Esophagus (tissue), 2 donors: ENCODE data around the gene VASH2. TPM values are rescaled to one million over a fixed set of nuclear protein-coding genes. Genes with fewer than 3 reads are reported as not detected.
"Not testable (repeated sequence)": the region's sequence is repeated elsewhere in the genome, so short reads cannot be mapped to it uniquely, and the experiment has no call there.

Experiments
- H3K27ac ChIP-seq, 2 donors: one replicate each; pipeline ENCODE4 v1.5.1; 2013; ENCODE audit warnings: low read depth in 2 of 2, mild to moderate bottlenecking in 2 of 2, inconsistent platforms in 1 of 2, low read length in 1 of 2, moderate library complexity in 1 of 2
- H3K27me3 ChIP-seq, 2 donors: one replicate each; pipeline ENCODE4 v1.6.1; 2013; ENCODE audit warnings: low read length in 2 of 2, control low read depth in 1 of 2, mild to moderate bottlenecking in 1 of 2; ENCODE audit not compliant: insufficient read depth in 2 of 2, control insufficient read depth in 1 of 2
- H3K36me3 ChIP-seq, 2 donors: one replicate each; pipeline ENCODE4 v1.6.1; 2013; ENCODE audit warnings: low read length in 1 of 2; ENCODE audit not compliant: control insufficient read depth in 2 of 2, insufficient read depth in 2 of 2
- H3K4me1 ChIP-seq, 2 donors: one replicate each; pipeline ENCODE4 v1.6.1; 2013; ENCODE audit warnings: low read length in 1 of 2; ENCODE audit not compliant: control insufficient read depth in 2 of 2, insufficient read depth in 2 of 2
- H3K4me3 ChIP-seq, 2 donors: one replicate each; pipeline ENCODE4 v1.5.1; 2013; ENCODE audit warnings: low read length in 2 of 2, mild to moderate bottlenecking in 2 of 2, low read depth in 1 of 2, moderate library complexity in 1 of 2
- H3K9me3 ChIP-seq, 2 donors: one replicate each; pipeline ENCODE4 v1.6.1; 2013; ENCODE audit warnings: mild to moderate bottlenecking in 2 of 2, low read depth in 1 of 2, low read length in 1 of 2, moderate library complexity in 1 of 2; ENCODE audit not compliant: control insufficient read depth in 2 of 2, insufficient read depth in 1 of 2
- WGBS, 2 donors: extraction: QIAGEN DNeasy Blood & Tissue Kit; methylation state at CpG; one replicate each; pipeline ENCODE4 v1.1.7; 2013; 5-methylcytosine and 5-hydroxymethylcytosine counted together
- polyA plus RNA-seq, 2 donors: library from polyadenylated mRNA; stranded (reverse); fragments of 200-250 nt; gene quantifications; one replicate each; pipeline ENCODE4 v1.2.3, GENCODE V29; 2013
- donor health status: healthy with polysubstance abuse.
- donor health status: Bipolar disorder and iron deficiency.

Gene VASH2
- polyA plus RNA-seq, 2 donors = 0.24 to 0.33 TPM

GRCh38 chr1:212983482-212983881, 33.1 kb downstream of the VASH2 start:
- H3K4me3 ChIP-seq = no peak overlapping the region
- WGBS, 2 donors = 91 to 93% methylated on average over 3 of the region's 3 CpGs
- H3K27ac ChIP-seq = no peak overlapping the region
- peaks cover 2 to 12% of the 10 kb centered on the region in 2 donors for H3K4me1 ChIP-seq
- H3K36me3 ChIP-seq = no peaks in the 10 kb centered on the region
- no peaks in the 10 kb centered on the region for H3K9me3 ChIP-seq
- no peaks in the 10 kb centered on the region for H3K27me3 ChIP-seq

- no peak overlapping the region for H3K27ac ChIP-seq
- no peaks in the 10 kb centered on the region for H3K27me3 ChIP-seq
- no peak overlapping the region for H3K4me3 ChIP-seq
- H3K4me1 ChIP-seq = peaks cover 2 to 12% of the 10 kb centered on the region in 2 donors
- 88 to 96% methylated on average over 6 of the region's 6 CpGs for WGBS, 2 donors
- H3K36me3 ChIP-seq = no peaks in the 10 kb centered on the region
- no peaks in the 10 kb centered on the region for H3K9me3 ChIP-seq
Observed at GRCh38 chr1:212984522-212985291, 34.4 kb downstream of the VASH2 start.

GRCh38 chr1:212986551-212986950, 36.2 kb downstream of the VASH2 start:
- 89 to 90% methylated on average over 2 of the region's 2 CpGs for WGBS, 2 donors
- Histone ChIP-seq H3K27me3 (no peaks in the 10 kb centered on the region), H3K4me3 (no peak overlapping the region), H3K27ac (no peak overlapping the region), H3K4me1 (peaks cover 0 to 5% of the 10 kb centered on the region in 2 donors), H3K9me3 (no peaks in the 10 kb centered on the region), H3K36me3 (no peaks in the 10 kb centered on the region)

GRCh38 chr1:212987702-212988322, 37.5 kb downstream of the VASH2 start:
- no peaks in the 10 kb centered on the region for H3K4me1 ChIP-seq
- no peaks in the 10 kb centered on the region for H3K9me3 ChIP-seq
- H3K4me3 ChIP-seq = no peak overlapping the region
- H3K27me3 ChIP-seq = no peaks in the 10 kb centered on the region
- H3K36me3 ChIP-seq = no peaks in the 10 kb centered on the region
- 37 to 42% methylated on average over 6 of the region's 6 CpGs for WGBS, 2 donors
- H3K27ac ChIP-seq = no peak overlapping the region

- H3K36me3 ChIP-seq = no peaks in the 10 kb centered on the region
- H3K4me1 ChIP-seq = no peaks in the 10 kb centered on the region
- H3K4me3 ChIP-seq = no peak overlapping the region
- H3K27me3 ChIP-seq = no peaks in the 10 kb centered on the region
- 44 to 50% methylated on average over 1 of the region's 1 CpG for WGBS, 2 donors
- no peak overlapping the region for H3K27ac ChIP-seq
- H3K9me3 ChIP-seq = no peaks in the 10 kb centered on the region
Observed at GRCh38 chr1:212990276-212990675, 39.9 kb downstream of the VASH2 start.

GRCh38 chr1:212993960-212994359, 43.6 kb downstream of the VASH2 start:
- H3K27ac ChIP-seq, H3K36me3 ChIP-seq, H3K9me3 ChIP-seq, H3K4me1 ChIP-seq, H3K4me3 ChIP-seq, H3K27me3 ChIP-seq: not testable (repeated sequence)
- WGBS, 2 donors = 93 to 95% methylated on average over 8 of the region's 8 CpGs

- no peaks in the 10 kb centered on the region for H3K9me3 ChIP-seq
- 74 to 78% methylated on average over 3 of the region's 3 CpGs for WGBS, 2 donors
- H3K4me3 ChIP-seq = no peak overlapping the region
- H3K27me3 ChIP-seq = no peaks in the 10 kb centered on the region
- no peaks in the 10 kb centered on the region for H3K4me1 ChIP-seq
- H3K36me3 ChIP-seq = peaks cover under 1 to 2% of the 10 kb centered on the region in 2 donors
- no peak overlapping the region for H3K27ac ChIP-seq
Observed at GRCh38 chr1:212994926-212995325, 44.6 kb downstream of the VASH2 start.

GRCh38 chr1:213003256-213003655, 52.9 kb downstream of the VASH2 start:
- Histone ChIP-seq H3K27ac (no peak overlapping the region), H3K36me3 (peaks cover 2 to 4% of the 10 kb centered on the region in 2 donors), H3K27me3 (no peaks in the 10 kb centered on the region), H3K4me1 (no peaks in the 10 kb centered on the region), H3K9me3 (no peaks in the 10 kb centered on the region), H3K4me3 (no peak overlapping the region)
- 79 to 83% methylated on average over 3 of the region's 3 CpGs for WGBS, 2 donors

GRCh38 chr1:213008564-213008963, 58.2 kb downstream of the VASH2 start:
- Histone ChIP-seq H3K27ac (no peak overlapping the region), H3K9me3 (no peaks in the 10 kb centered on the region), H3K4me1 (no peaks in the 10 kb centered on the region), H3K36me3 (peaks cover 0 to 4% of the 10 kb centered on the region in 2 donors), H3K4me3 (no peak overlapping the region), H3K27me3 (no peaks in the 10 kb centered on the region)
- WGBS, 2 donors = 85 to 89% methylated on average over 2 of the region's 2 CpGs

GRCh38 chr1:213014642-213015041, 64.3 kb downstream of the VASH2 start:
- no peaks in the 10 kb centered on the region for H3K4me1 ChIP-seq
- 10 to 12% methylated on average over 7 of the region's 7 CpGs for WGBS, 2 donors
- no peaks in the 10 kb centered on the region for H3K9me3 ChIP-seq
- no peaks in the 10 kb centered on the region for H3K27me3 ChIP-seq
- no peaks in the 10 kb centered on the region for H3K36me3 ChIP-seq
- peak overlapping the region; percentile 80 to 89 for H3K4me3 ChIP-seq
- no peak overlapping the region for H3K27ac ChIP-seq
